Left ventricle myocardium inferior (tissue), 1 donor: ENCODE measurements around the gene COL1A2. TPM values are rescaled to one million over a fixed set of nuclear protein-coding genes. Genes with fewer than 3 reads are reported as not detected.

Experiments
- DNase-seq: peaks from one replicate; pipeline ENCODE4 v3.0.0-alpha.2; 2020
- H3K27ac ChIP-seq: fragments of 200-600 bp; replicated peaks from 2 replicates; pipeline ENCODE4 v1.8.0; 2021
- H3K27me3 ChIP-seq: fragments of 200-600 bp; 2 replicates; pipeline ENCODE4 v1.8.0; 2021; ENCODE audit warnings: low read depth
- H3K36me3 ChIP-seq: fragments of 200-600 bp; 2 replicates; pipeline ENCODE4 v1.8.0; 2021
- H3K4me1 ChIP-seq: fragments of 200-600 bp; 2 replicates; pipeline ENCODE4 v1.8.0; 2021
- H3K4me3 ChIP-seq: fragments of 200-600 bp; 2 replicates; pipeline ENCODE4 v1.8.0; 2021; ENCODE audit warnings: mild to moderate bottlenecking, moderate library complexity
- H3K9me3 ChIP-seq: fragments of 200-600 bp; replicated peaks from 2 replicates; pipeline ENCODE4 v1.8.0; 2021
- intact Hi-C: fragments of 100-400 bp; cut with micrococcal nuclease; formaldehyde crosslinking; loops from one replicate; pipeline ENCODE4 v1.11.0; 2022
- total RNA-seq: library from RNA; stranded (reverse); fragmentation: NEBNext Ultra II Directional; extraction: Animal tissue kit (Norgen Biotek cat#: 25700); gene quantifications from one replicate; pipeline ENCODE4 v1.2.1, GENCODE V29; 2021
- TF ChIP-seq, protein P1 (sequence below): fragments of 200-600 bp; IDR thresholded peaks from 2 replicates; pipeline ENCODE4 v1.8.0; 2021; ENCODE audit warnings: antibody characterized with exemption, mild to moderate bottlenecking, borderline replicate concordance
- donor health status: DM: no; HTN: yes; CAD: no; lungs with severe emphysema.

Gene COL1A2
- total RNA-seq, 1 donor from 2014 or later: 96.6 TPM

DNA sequence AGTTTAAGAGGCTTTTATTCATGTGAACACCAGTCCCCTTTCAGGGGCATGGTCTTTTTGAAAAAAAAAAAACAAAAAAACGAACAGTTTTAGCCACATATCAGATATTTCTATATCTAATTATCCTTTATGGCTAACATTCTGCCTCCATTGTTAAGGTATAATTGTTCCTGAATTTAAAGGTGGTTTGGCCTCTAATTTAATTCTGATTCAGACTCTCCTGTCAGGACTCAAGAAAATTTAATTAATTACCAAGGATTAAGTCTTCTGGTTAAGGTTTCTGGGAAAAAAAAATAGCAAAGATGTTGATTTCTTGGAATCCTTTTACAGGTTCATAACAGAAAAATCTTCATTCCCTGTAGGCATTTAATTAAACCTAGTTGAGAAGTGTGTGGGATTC is 27.4 kb downstream of the COL1A2 start:
- intact Hi-C loops: no loop called here
- H3K9me3 ChIP-seq: no peaks in the 10 kb centered on the region
- peaks cover 66% of the 10 kb centered on the region for H3K36me3 ChIP-seq
- H3K4me1 ChIP-seq: no peaks in the 10 kb centered on the region
- no peak overlapping the region for H3K27ac ChIP-seq
- H3K27me3 ChIP-seq: no peaks in the 10 kb centered on the region
- DNase-seq: no peak
- no peak overlapping the region for H3K4me3 ChIP-seq
- TF ChIP-seq, protein P1, sequence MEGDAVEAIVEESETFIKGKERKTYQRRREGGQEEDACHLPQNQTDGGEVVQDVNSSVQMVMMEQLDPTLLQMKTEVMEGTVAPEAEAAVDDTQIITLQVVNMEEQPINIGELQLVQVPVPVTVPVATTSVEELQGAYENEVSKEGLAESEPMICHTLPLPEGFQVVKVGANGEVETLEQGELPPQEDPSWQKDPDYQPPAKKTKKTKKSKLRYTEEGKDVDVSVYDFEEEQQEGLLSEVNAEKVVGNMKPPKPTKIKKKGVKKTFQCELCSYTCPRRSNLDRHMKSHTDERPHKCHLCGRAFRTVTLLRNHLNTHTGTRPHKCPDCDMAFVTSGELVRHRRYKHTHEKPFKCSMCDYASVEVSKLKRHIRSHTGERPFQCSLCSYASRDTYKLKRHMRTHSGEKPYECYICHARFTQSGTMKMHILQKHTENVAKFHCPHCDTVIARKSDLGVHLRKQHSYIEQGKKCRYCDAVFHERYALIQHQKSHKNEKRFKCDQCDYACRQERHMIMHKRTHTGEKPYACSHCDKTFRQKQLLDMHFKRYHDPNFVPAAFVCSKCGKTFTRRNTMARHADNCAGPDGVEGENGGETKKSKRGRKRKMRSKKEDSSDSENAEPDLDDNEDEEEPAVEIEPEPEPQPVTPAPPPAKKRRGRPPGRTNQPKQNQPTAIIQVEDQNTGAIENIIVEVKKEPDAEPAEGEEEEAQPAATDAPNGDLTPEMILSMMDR: no peak

DNA sequence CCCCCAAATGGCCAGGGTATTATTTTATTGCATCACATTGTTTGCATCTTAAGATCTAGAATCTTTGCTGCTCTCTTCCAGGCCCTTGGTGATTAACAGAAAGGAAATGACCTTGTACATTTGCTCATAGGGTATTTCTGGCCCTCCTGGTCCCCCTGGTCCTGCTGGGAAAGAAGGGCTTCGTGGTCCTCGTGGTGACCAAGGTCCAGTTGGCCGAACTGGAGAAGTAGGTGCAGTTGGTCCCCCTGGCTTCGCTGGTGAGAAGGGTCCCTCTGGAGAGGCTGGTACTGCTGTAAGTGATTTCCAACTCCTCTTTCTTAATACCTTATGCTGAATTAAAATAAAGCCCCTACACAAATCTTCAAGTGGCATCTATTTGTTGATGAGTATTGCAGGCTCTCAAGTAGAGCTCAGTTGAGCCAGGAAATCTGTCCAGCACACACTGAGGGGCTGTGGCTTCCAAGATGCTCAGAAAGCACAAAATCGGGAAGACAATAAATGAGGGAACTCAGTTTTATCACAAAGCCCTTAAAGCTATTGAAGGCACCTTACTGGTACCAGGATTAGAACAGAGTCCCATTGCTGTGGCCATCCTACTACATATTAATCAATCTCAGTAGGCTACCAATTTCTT is 28.2 kb downstream of the COL1A2 start:
- H3K27me3 ChIP-seq: no peaks in the 10 kb centered on the region
- intact Hi-C loops: no loop called here
- H3K4me1 ChIP-seq: no peaks in the 10 kb centered on the region
- peaks cover 65% of the 10 kb centered on the region for H3K36me3 ChIP-seq
- H3K4me3 ChIP-seq: no peak overlapping the region
- TF ChIP-seq, protein P1: no peak
- DNase-seq: no peak
- no peak overlapping the region for H3K27ac ChIP-seq
- H3K9me3 ChIP-seq: no peaks in the 10 kb centered on the region

DNA sequence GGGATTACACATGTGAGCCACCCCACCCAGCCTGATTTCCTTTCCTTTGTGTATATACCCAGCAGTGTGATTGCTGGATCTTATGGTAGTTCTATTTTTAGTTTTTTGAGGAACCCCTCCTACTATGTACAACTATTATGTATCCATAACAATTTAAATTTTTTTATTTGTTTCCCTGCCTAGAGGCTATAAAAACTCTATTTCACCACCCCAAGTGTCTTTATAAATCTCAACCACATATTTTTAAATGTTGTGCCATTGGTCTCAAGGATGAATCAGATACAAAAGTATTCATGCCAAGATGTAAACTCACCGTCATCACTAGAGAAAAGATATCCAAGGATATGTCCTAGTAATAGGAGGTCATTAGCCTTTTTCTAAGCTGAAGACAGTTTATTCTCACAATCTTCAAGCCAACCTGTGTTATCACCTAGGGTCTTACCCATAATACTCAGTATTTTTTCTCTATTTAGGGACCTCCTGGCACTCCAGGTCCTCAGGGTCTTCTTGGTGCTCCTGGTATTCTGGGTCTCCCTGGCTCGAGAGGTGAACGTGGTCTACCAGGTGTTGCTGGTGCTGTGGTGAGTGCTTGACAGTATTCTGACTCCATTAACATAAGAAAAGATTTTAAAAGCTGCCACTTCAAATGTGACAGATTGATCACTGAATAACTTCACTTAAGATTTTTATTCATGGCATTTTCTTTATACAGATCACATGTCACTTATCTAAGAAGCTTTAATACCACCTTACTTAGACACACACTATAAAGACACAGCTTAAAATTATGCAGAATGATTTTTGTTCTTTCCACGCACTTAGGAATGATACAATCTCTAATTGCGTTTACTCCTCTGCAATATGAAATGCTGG is 29.4 kb downstream of the COL1A2 start:
- TF ChIP-seq, protein P1: no peak
- no peak for DNase-seq
- Histone ChIP-seq H3K27ac (no peak overlapping the region), H3K9me3 (no peaks in the 10 kb centered on the region), H3K36me3 (peaks cover 68% of the 10 kb centered on the region), H3K27me3 (no peaks in the 10 kb centered on the region), H3K4me1 (no peaks in the 10 kb centered on the region), H3K4me3 (no peak overlapping the region)
- intact Hi-C loops: no loop called here

DNA sequence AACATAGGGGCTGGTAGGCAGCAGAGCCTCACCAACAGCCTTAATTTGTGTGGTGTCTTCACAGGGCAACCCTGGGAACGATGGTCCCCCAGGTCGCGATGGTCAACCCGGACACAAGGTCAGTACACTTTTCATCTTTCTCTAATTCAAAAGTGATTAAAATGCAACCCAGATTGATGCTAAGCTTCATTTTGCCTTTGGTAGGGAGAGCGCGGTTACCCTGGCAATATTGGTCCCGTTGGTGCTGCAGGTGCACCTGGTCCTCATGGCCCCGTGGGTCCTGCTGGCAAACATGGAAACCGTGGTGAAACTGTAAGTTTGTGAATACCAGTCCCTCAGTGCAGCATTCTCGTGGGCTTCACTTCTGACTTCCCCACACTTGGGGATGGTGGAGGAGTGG is 30.9 kb downstream of the COL1A2 start:
- Histone ChIP-seq H3K4me3 (no peak overlapping the region), H3K27me3 (no peaks in the 10 kb centered on the region), H3K36me3 (peaks cover 54% of the 10 kb centered on the region), H3K9me3 (no peaks in the 10 kb centered on the region), H3K4me1 (no peaks in the 10 kb centered on the region), H3K27ac (no peak overlapping the region)
- TF ChIP-seq, protein P1: no peak
- no peak for DNase-seq
- intact Hi-C loops: no loop called here

DNA sequence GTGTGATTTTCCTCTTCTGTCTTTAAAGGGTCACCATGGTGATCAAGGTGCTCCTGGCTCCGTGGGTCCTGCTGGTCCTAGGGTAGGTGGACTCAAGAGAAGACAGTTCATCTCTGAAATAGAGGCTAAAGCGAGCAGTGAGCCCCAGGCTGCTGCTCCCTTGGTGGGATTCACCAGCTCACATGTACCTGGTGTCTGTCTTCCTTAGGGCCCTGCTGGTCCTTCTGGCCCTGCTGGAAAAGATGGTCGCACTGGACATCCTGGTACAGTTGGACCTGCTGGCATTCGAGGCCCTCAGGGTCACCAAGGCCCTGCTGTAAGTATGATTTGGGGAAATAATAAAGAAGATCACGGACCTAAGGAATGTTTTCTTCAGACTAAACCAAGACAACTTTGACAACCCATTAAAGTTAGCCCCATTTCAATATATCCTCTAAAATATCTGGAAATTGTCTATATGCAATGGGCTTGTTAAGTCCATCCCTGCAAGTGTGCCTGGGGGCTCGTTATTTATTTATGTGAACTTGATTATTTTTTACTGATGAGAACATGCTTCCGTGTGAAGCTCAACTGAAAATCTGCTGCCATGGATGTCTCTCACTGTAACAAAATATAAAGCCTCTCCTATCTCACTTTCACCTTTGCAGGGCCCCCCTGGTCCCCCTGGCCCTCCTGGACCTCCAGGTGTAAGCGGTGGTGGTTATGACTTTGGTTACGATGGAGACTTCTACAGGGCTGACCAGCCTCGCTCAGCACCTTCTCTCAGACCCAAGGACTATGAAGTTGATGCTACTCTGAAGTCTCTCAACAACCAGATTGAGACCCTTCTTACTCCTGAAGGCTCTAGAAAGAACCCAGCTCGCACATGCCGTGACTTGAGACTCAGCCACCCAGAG is 32.5 kb downstream of the COL1A2 start:
- H3K9me3 ChIP-seq: no peaks in the 10 kb centered on the region
- H3K27ac ChIP-seq: no peak overlapping the region
- H3K36me3 ChIP-seq: peaks cover 47% of the 10 kb centered on the region

More for the DNA sequence above, 32.5 kb downstream of the COL1A2 start:
- Histone ChIP-seq H3K27me3 (no peaks in the 10 kb centered on the region), H3K4me1 (no peaks in the 10 kb centered on the region), H3K4me3 (no peak overlapping the region)
- DNase-seq: no peak
- TF ChIP-seq, protein P1: no peak
- intact Hi-C loops: no loop called here
